Large intestine (tissue), 3 donors: ENCODE measurements around the gene NID2. TPM values are rescaled to one million over a fixed set of nuclear protein-coding genes. Genes with fewer than 3 reads are reported as not detected.

ENCODE experiments used
- DNase-seq, 2 donors: peaks; one replicate each; pipeline versions ENCODE4 v3.0.0 to v3.0.0-alpha.2; 2013
- H3K27ac ChIP-seq: one replicate; pipeline ENCODE4 v1.5.1; 2013; ENCODE audit warnings: low read length
- H3K27me3 ChIP-seq: 2 replicates; pipeline ENCODE4 v1.6.1; 2013; ENCODE audit warnings: low read length; ENCODE audit not compliant: control insufficient read depth, insufficient read depth
- H3K36me3 ChIP-seq: 2 replicates; pipeline ENCODE4 v1.6.1; 2013; ENCODE audit warnings: low read length; ENCODE audit not compliant: control insufficient read depth, insufficient read depth
- H3K4me1 ChIP-seq: one replicate; pipeline ENCODE4 v1.6.1; 2013; ENCODE audit warnings: low read length; ENCODE audit not compliant: control insufficient read depth, insufficient read depth
- H3K4me3 ChIP-seq: one replicate; pipeline ENCODE4 v1.5.1; 2013; ENCODE audit warnings: low read length
- H3K9me3 ChIP-seq: one replicate; pipeline ENCODE4 v1.6.1; 2013; ENCODE audit warnings: mild to moderate bottlenecking, low read depth, low read length, moderate library complexity; ENCODE audit not compliant: control insufficient read depth
- WGBS: methylation state at CpG from one replicate; pipeline ENCODE4 v1.1.5; 2013; ENCODE audit warnings: low lambda C conversion rate; ENCODE audit not compliant: insufficient coverage; 5-methylcytosine and 5-hydroxymethylcytosine counted together
- polyA plus RNA-seq: library from polyadenylated mRNA; unstranded; fragments of 120-200 nt; gene quantifications from one replicate; pipeline ENCODE4 v1.2.1, GENCODE V29; 2013

The NID2 gene
- polyA plus RNA-seq, 1 donor: 21.1 TPM

DNA sequence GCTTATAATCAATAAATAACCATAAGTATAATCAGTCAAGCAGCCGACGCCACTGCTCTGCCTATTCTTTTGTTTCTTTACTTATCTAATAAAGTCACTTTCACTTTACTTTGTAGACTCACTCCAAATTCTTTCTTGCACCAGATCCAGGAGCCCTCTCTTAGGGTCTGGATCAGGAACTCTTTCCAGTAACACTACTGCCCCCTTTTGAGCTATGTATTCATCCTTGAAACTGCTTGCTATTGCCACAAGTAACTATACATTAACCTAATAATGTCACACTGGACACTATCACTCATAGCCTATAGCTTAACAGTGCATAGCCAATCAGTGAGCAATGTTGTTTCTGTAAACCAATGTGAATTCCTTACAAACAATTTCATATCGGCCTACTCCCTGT, 2.8 kb upstream of the NID2 start:
- 20% methylated on average over 2 of the region's 3 CpGs for WGBS
- no peak overlapping the region for H3K4me3 ChIP-seq
- peaks cover 9% of the 10 kb centered on the region for H3K9me3 ChIP-seq
- peaks cover 52% of the 10 kb centered on the region for H3K27me3 ChIP-seq
- no peaks in the 10 kb centered on the region for H3K36me3 ChIP-seq
- peaks cover 5% of the 10 kb centered on the region for H3K4me1 ChIP-seq
- no peak overlapping the region for H3K27ac ChIP-seq
- no peak for DNase-seq

DNA sequence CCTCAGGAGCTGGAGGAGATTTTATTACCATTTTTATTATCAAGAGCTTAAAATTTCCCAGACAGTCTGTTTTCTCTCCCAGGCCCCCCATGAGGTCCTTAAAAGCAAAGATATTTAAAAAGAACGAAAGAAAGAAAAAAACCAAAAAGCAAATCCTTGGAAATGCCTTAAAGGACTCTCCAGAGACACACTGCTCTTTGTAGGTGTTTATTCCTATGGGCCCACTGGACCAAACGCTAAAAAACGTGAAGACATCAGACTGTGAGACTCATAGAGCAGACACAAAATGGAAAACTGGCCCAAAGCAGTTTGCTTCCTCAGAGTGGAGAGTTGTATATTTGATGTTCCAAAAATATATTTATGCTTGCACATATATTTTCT, 1.2 kb upstream of the NID2 start:
- Histone ChIP-seq H3K27me3 (peaks cover 54% of the 10 kb centered on the region), H3K4me3 (peak overlapping the region; percentile 67), H3K4me1 (peaks cover 5% of the 10 kb centered on the region), H3K36me3 (no peaks in the 10 kb centered on the region), H3K27ac (peak overlapping the region; percentile 58), H3K9me3 (peaks cover 9% of the 10 kb centered on the region)
- 18% methylated on average over 1 of the region's 3 CpGs for WGBS
- DNase-seq: no peak

- Histone ChIP-seq H3K4me1 (peaks cover 5% of the 10 kb centered on the region), H3K36me3 (no peaks in the 10 kb centered on the region), H3K27ac (peak overlapping the region; percentile 58), H3K4me3 (peak overlapping the region; percentile 67), H3K27me3 (peaks cover 54% of the 10 kb centered on the region), H3K9me3 (peaks cover 9% of the 10 kb centered on the region)
- DNase-seq: peak; percentile 5 to 38
- WGBS: 17% methylated on average over 1 of the region's 54 CpGs
Observed at GRCh38 chr14:52069307-52070050, 620 bp upstream of the NID2 start.

DNA sequence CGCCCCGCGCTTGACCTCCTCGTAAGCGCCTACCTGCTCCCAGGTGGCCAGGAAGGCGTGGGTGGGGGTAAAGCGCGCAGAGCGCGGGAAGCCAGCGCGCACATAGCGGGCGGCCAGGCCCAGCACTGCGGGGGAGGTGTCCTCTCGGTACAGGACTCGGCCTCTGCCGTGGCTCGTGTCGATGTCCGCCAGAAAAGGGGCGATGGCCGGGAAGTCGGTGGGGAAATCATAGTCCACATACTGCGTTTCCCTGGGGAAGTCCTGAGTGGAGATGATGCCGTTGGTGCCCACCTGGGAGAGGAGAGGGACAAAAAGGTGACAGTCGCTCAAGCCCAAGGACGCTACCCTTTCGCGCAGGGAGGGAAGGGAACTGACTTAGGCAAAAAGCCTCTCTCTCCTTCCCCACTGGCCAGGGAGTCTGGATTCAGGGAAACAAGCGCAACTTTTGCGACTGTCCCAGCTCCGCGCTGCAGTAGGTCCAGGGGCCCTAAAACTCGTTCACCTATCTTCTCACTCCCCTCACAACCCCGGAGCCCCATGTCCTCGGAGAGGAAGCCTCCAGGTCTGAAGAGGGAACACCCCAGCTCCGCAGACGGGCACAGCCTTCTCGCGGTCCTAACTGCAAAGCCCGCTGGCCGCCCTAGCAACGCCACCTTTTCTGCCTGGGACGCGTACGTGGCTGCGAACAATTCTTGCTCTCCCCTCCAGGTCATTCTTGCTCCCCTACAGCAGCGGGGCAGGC, 815 bp downstream of the NID2 start:
- Histone ChIP-seq H3K36me3 (no peaks in the 10 kb centered on the region), H3K4me1 (peaks cover 5% of the 10 kb centered on the region), H3K4me3 (peak overlapping the region; percentile 67), H3K9me3 (peaks cover 9% of the 10 kb centered on the region), H3K27me3 (peaks cover 57% of the 10 kb centered on the region), H3K27ac (no peak overlapping the region)
- WGBS: no CpG with 5 or more reads among the region's 49 CpGs
- peak in 1 of 2 donors; percentile 27 for DNase-seq

- Histone ChIP-seq H3K4me3 (no peak overlapping the region), H3K27ac (no peak overlapping the region), H3K27me3 (peaks cover 35% of the 10 kb centered on the region), H3K36me3 (no peaks in the 10 kb centered on the region), H3K4me1 (peaks cover 5% of the 10 kb centered on the region), H3K9me3 (peaks cover 8% of the 10 kb centered on the region)
- no peak for DNase-seq
- no CpG with 5 or more reads among the region's 2 CpGs for WGBS
Observed at GRCh38 chr14:52064174-52064573, 4.7 kb downstream of the NID2 start.

- no peak overlapping the region for H3K27ac ChIP-seq
- peaks cover 24% of the 10 kb centered on the region for H3K27me3 ChIP-seq
- H3K36me3 ChIP-seq: no peaks in the 10 kb centered on the region
- no peak overlapping the region for H3K4me3 ChIP-seq
- peaks cover 5% of the 10 kb centered on the region for H3K4me1 ChIP-seq
- no peak for DNase-seq
- WGBS: no CpG with 5 or more reads among the region's 2 CpGs
- H3K9me3 ChIP-seq: no peaks in the 10 kb centered on the region
Observed at GRCh38 chr14:52063052-52063462, 5.8 kb downstream of the NID2 start.

- no peak for DNase-seq
- Histone ChIP-seq H3K36me3 (no peaks in the 10 kb centered on the region), H3K4me1 (no peaks in the 10 kb centered on the region), H3K27me3 (peaks cover 14% of the 10 kb centered on the region), H3K9me3 (no peaks in the 10 kb centered on the region), H3K27ac (no peak overlapping the region), H3K4me3 (no peak overlapping the region)
- no CpG with 5 or more reads among the region's 1 CpG for WGBS
Observed at GRCh38 chr14:52061890-52062289, 7.0 kb downstream of the NID2 start.

GRCh38 chr14:52061390-52061789, 7.5 kb downstream of the NID2 start:
- DNase-seq: no peak
- H3K4me3 ChIP-seq: no peak overlapping the region
- whole genome bisulfite sequencing: 95% methylated on average over 3 of the region's 5 CpGs
- H3K27me3 ChIP-seq: peaks cover 9% of the 10 kb centered on the region
- H3K4me1 ChIP-seq: no peaks in the 10 kb centered on the region
- no peak overlapping the region for H3K27ac ChIP-seq
- H3K36me3 ChIP-seq: no peaks in the 10 kb centered on the region
- no peaks in the 10 kb centered on the region for H3K9me3 ChIP-seq

GRCh38 chr14:52060080-52060479, 8.8 kb downstream of the NID2 start:
- WGBS: 64% methylated on average over 3 of the region's 6 CpGs
- H3K4me1 ChIP-seq: no peaks in the 10 kb centered on the region
- H3K27me3 ChIP-seq: peaks cover 9% of the 10 kb centered on the region
- DNase-seq: no peak
- no peaks in the 10 kb centered on the region for H3K36me3 ChIP-seq
- no peaks in the 10 kb centered on the region for H3K9me3 ChIP-seq
- H3K27ac ChIP-seq: no peak overlapping the region
- no peak overlapping the region for H3K4me3 ChIP-seq

GRCh38 chr14:52059649-52060048, 9.2 kb downstream of the NID2 start:
- DNase-seq: no peak
- Histone ChIP-seq H3K9me3 (no peaks in the 10 kb centered on the region), H3K27me3 (peaks cover 9% of the 10 kb centered on the region), H3K4me3 (no peak overlapping the region), H3K4me1 (no peaks in the 10 kb centered on the region), H3K36me3 (no peaks in the 10 kb centered on the region), H3K27ac (no peak overlapping the region)
